Right ventricle myocardium superior (tissue), 1 donor: Measurements from ENCODE around the gene TOMM40L. TPM values are rescaled to one million over a fixed set of nuclear protein-coding genes. Genes with fewer than 3 reads are reported as not detected.

Source experiments
- ATAC-seq: fragments of 200-7000 bp; cut with Tn5 transposase; one replicate; pipeline ENCODE4 v1.9.1; 2020; ENCODE audit warnings: mild to moderate bottlenecking; ENCODE audit not compliant: poor library complexity
- DNase-seq: peaks from one replicate; pipeline ENCODE4 v3.0.0-alpha.2; 2020
- intact Hi-C: fragments of 100-400 bp; cut with DNase I; formaldehyde crosslinking; loops from one replicate; pipeline ENCODE4 v1.11.2; 2022
- long read RNA-seq: library from polyadenylated mRNA; unstranded; transcript quantifications from one replicate; pipeline ENCODE4 v2.0.0, GENCODE V29; 2021
- total RNA-seq: library from RNA; stranded (reverse); fragmentation: NEBNext Ultra II Directional; extraction: Animal tissue kit (Norgen Biotek cat#: 25700); gene quantifications from one replicate; pipeline ENCODE4 v1.2.1, GENCODE V29; 2021
- donor health status: DM: no; HTN: yes; CAD: no; lungs with severe emphysema.

The TOMM40L gene
- 36.9 TPM for total RNA-seq
- long read RNA-seq, transcript TOMM40L-202 (10 exons, 2,708 nt) = major isoform, 60 of 101 reads
- long read RNA-seq, transcript TOMM40L-209 (9 exons, 2,807 nt) = minor isoform, 7 of 101 reads
- long read RNA-seq, transcript TOMM40L-201 (9 exons, 2,636 nt) = minor isoform, 8 of 101 reads
- long read RNA-seq, partial matches to known transcripts = 7 of 101 reads
- long read RNA-seq, other reads (novel, unspliced or antisense) = 19 of 101 reads

DNA sequence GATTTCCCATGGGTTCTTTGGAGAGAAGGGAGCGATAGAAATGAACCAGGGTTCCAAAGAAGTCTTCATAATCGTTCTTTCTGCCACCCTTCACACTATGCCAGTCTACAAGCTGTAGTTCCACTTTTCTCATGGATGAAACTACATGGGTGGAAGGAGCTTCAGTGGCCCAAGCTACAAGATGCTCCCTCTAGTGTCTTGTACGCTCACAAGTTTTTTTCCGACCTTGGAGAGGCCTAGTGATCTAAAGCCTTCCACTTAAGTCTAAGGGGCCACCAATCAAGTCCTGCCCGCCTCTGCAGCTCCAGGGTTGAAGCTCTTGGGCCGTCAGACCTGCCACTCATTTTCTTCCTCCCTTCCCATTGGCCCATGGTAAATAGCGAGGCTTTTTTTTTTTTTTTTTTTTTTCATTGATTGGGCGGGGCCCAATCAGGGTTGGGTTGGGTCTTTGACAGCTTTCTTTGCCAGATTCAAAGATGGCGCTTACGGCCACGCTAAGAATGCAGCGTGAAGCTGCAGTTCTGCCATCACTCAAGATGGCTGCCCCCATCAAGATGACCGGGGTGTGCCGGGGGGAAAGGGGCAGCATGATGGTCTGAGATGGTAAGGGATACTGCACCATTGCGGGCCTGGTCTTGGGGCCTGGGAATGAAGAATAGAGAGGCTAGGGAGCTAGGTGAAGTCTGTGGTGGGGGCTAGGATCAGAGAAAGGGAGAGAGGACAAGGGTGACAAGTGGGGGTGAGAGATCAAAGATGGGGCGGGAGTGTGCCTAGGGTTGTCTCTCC lies at the start of gene TOMM40L:
Gene TOMM40L (plus strand): TSS at position 527 of the 786 bp plus-strand sequence. CDS start 430 bp downstream, outside the sequence.
- DNase-seq = peak; percentile 93
- peak; percentile 95 for ATAC-seq
- intact Hi-C loops = loop anchor here (5.0 kb wide), 2 partner anchors 82 to 157 kb away; partner anchors contain the start of gene MPZ

DNA sequence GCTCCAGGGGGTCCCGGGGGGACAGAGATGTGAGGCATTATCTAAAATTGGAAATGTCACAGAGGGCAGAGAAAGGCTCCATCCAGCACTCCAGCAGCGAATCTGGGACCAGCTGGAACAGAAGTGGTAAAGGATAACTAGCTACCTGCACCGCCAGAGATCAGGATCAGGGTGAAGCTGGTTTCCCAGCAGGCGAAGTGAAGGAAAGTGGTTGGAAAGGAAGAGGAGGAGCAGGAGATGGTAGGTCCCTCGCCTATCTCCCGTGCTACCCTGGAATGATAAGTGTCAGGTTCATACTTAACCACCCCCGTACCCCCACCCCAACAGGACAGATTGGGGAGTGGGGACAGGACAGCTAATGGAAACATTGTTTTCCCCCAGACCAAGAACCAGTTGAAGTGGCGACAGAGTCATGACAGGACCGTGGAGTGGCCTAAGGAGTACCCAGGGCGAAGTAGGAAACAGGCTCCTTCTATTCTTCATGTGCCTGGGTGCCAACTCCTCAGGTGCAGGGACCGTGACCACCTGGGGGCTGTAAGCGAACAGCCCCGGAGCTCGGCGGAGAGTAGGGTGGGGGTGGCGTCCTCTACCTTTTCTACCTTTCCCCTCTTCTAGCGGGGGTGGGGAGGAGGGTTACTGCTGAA lies 49.3 kb upstream of the TOMM40L start:
- DNase-seq = no peak
- intact Hi-C loops = no loop called here
- peak; percentile 1 for ATAC-seq

DNA sequence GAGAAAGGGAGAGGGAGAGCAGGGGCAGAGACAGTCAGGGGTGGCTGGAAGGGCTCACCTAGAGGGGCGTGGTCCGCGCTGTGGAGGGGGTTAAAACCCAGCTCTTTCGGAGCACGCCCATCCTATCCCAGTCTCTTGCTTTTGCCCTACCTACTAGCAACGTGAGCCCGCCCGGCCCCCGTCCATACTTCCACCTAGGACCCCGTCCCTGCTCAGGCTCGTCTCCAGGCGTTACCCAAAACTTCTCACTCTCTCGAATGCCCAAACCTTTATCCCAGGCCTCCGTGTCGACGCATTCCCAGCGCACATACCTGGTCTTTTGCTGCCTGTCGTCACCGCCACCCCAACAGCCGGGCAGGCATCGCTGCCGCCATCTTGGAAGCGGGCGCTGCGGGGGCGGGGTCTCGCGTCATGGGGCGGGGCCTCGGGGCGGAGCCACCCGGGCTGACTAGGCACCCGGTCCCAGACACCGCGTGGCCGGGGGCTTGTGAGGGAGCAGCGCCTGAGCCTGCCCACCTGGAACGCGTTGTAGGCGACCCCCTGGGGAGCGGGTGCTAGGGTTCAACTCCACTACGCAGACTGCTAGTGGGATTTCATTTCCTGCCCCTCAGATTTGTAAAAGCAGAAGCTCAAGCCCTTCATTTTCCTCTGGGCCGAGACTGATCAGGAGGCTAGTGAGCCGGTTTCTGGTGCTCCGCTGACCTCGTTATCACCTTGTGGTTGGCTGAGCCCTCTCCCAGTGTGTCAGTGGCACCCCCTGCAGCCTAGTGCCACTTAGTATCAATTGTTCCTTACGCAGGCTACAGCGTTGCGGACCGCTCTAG lies 48.5 kb upstream of the TOMM40L start, which contains the start of gene B4GALT3:
Gene B4GALT3 (minus strand): TSS at position 396 of the 824 bp plus-strand sequence. CDS start 1,447 bp downstream, outside the sequence.
- intact Hi-C loops = no loop called here
- ATAC-seq = peak; percentile 97
- DNase-seq = peak; percentile 95

DNA sequence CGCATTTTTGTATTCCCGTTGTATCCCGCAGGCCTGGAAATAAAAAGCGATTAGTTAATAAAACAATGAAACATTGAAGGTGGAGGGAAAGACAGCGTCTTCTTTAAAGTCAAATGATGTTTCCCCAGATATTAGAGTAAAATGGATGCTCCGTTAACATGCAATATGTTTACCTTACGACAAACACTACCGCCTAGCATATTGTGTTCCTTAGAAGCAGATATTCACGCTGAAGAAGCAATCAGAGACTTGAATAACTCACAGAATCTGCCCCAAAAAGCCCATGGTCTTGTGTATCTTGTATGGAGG lies 48.0 kb upstream of the TOMM40L start:
- DNase-seq = no peak
- intact Hi-C loops = no loop called here
- ATAC-seq = no peak

DNA sequence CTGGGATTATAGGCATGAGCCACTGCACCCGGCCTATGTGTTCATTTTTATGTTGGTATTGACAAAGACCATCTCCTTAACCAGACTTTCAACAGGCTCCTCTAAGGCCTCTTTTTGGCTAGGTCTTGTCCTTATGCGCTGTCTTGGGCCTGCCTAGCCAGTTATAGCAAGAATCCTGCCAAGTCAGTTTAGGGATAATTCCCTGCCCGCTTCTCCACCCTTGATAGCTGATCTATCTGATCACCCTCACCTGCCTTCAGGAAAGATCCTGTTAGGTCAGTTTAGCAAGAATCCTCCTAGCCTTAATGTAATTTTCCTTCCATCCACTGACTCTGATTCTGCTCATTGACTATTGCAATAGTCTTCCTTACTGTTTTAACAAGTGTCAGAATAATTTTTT lies 46.2 kb upstream of the TOMM40L start:
- no peak for ATAC-seq
- no peak for DNase-seq
- intact Hi-C loops = no loop called here

DNA sequence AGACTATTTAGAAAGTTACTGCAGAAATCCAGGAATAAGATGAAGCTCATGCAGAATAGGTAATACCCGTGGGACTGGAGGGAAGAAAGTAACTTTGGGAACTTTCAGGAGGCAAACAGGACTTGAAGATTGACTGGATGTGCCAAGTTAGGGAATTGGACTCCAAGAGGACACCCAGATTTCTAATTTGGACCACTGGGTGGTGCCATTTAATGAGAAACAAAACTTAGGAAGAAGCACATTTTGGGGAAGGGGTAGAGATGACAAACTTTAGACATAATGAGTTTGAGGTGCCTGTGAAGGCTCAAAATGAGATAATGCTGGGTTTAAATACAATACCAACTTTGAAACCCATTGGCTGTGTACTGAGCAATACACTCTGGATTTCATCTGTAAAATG lies 45.2 kb upstream of the TOMM40L start:
- DNase-seq = no peak
- no peak for ATAC-seq
- intact Hi-C loops = no loop called here

DNA sequence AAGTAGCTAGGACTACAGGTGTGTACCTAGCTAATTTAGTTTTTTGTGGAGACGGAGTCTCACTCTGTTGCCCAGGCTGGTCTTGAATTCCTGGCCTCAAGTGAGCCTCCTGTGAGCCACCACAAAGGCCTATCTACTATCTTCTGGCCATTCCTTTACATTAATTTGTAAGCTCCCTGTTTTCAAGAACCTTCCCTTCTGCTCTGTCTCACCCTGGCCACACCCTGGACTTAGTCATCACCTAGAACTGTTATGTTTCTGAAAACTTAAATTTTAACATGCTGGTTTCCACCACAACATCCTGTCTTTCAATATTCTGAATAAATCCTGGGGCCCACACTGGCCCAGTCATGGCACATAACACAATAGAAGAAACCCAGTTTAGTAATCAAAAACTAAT lies 43.6 kb upstream of the TOMM40L start:
- DNase-seq (no peak), ATAC-seq (no peak)
- intact Hi-C loops = no loop called here

DNA sequence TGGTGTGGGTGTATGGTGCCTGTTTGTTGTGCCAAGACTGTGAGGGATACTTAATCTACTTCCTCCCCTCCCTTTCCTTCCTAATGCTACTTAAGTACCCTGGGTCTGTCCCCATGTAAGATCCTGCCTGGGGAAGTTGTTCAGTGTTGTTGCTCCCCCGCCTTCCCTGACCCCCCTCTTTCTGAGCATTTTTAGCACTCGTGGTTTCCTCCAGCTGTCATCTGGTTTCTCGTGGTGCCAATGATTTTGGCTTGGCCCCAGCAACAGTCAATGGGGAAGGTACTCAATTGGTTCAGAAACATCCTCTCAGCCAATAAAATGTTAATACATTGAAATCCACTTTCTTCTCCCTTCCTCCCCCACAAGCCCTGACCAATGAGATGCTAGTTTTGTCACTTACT lies 40.6 kb upstream of the TOMM40L start:
- DNase-seq (peak; percentile 79), ATAC-seq (peak; percentile 83)
- intact Hi-C loops = no loop called here

DNA sequence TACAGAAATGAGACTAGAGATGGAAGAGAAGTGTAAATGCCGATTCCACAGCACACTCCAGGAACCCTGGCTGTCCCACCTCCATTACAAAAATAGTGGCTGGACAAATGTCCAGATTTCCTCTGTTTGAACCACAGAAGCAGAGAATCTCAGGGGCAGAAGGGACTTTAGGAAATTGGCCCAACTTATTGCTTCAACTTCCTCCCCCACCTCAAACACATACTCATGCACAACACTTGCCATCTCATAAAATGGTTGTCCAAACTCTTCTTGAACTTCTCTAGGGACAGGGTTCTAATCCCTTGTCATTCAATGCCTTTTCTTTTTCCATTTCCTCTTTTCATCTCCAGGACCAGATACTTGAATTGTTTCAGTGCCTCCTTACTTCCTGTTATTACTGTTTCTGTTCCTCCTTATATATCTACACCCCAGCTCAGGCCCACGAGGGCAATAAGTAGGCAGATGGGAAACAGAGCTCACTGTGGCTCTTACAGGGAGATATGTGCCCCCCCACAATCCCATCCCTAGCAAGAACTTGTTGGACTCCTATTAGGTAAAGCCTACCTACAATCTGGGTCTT lies 40.0 kb upstream of the TOMM40L start:
- intact Hi-C loops = no loop called here
- ATAC-seq = peak; percentile 45
- no peak for DNase-seq

DNA sequence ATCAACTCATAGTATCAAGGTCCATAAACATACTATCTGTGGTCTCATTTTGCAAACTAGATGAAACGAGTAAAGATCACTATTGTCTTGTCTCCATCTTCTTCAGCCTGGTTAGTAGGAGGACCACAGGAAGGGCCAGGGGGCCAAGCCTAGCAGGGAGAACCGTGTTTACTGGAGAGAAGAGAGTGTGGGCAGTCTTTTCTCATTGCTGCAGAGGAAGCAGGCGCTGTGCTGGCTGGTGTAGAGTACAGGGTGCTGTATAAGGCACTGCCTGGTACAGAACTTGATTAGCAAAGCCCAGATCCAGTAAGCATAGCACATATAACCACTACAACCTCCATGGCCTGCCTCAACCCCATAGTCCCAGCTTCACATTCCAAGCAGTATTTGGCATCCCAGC lies 38.5 kb upstream of the TOMM40L start:
- intact Hi-C loops = no loop called here
- ATAC-seq = no peak
- no peak for DNase-seq

DNA sequence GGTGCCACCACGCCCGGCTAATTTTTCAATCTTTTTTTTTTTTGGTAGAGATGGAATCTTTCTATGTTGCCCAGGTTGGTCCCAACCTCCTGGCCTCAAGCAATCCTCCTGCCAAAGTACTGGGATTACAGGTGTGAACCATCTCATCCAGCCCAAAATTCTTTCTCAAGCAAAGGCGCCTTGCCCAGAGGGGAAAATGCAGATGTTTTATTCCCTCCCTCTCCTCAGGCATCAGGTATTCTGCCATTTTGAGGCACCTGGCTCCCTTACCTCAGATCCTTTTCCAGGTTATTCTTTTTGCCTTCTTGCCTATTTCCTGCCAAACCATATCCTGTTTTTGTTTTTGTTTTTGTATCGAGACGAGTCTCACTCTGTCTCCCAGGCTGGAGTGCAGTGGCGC lies 37.5 kb upstream of the TOMM40L start:
- no peak for ATAC-seq
- intact Hi-C loops = no loop called here

DNA sequence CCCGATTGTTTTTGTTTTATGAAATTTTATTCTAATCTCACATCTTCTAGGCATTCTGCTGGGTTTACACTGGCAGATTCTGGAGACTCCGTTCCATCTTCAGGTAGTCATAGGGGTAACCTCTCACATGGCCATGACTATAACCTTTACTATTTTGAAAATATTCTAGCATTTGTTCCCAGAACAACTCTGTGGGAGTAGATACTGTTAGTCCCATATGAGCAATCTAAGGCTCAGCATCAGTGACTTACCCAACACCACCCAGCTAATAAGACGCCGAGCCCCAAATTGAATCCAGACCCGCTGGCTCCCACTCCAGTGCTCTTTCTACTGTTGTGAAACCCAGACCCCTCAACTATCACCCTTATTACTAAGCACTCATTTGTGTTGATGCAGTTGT lies 36.8 kb upstream of the TOMM40L start:
- no peak for ATAC-seq
- no peak for DNase-seq
- intact Hi-C loops = no loop called here

More for the DNA sequence above, 37.5 kb upstream of the TOMM40L start:
- no peak for DNase-seq

DNA sequence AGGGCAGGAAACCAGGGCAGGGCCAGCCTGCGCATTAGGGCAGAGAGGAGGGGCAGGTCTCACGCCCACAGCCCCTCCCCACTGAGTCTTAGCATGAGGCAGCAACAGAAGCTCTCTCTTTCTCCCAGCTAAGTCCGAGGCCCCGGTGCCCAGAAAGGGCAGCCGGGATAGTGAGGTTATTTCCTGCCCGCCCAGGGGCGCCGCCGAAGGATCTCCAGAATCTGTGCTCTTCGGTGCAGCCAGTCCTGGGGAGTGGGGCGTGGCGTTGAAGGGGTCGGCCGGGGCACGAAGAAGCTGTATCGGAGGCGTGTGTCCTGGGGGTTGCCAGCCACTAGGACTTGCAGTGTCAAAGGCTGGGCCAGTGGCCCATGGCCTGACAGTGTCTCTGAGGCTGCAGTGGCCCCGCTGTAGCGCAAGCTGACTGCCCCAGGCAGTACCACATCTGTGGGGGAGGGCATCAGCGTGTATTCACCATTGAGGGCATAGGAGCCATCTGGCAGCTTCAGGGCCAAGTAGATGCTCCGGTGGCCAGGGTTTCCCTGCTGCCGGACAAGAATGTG lies 34.8 kb upstream of the TOMM40L start:
- intact Hi-C loops = loop anchor here (10.0 kb wide), 1 partner anchor 194 kb away; no protein-coding TSS in a partner anchor
- no peak for ATAC-seq

DNA sequence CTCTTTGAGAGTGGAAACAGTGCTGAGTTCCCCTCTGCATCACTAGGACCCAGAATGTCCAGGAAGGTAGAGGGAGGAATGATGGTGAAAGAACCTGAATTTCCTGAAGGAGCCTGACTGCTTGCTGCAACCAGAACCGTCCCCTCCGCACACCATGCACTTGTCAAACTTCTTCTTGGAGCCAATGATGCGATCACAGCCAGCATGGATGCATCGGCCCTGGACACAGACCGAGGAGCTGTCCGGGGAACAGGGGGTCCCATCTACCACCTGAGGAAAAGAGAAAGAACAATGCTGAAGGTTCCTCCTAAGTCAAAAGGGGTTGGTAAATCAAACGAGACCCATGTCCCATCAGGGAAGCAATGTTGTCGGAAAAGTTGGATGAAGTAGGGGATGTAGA lies 33.9 kb upstream of the TOMM40L start:
- intact Hi-C loops = loop anchor here (10.0 kb wide), 1 partner anchor 193 kb away; no protein-coding TSS in a partner anchor
- ATAC-seq (no peak), DNase-seq (no peak)

More for the DNA sequence above, 34.8 kb upstream of the TOMM40L start:
- DNase-seq = no peak

DNA sequence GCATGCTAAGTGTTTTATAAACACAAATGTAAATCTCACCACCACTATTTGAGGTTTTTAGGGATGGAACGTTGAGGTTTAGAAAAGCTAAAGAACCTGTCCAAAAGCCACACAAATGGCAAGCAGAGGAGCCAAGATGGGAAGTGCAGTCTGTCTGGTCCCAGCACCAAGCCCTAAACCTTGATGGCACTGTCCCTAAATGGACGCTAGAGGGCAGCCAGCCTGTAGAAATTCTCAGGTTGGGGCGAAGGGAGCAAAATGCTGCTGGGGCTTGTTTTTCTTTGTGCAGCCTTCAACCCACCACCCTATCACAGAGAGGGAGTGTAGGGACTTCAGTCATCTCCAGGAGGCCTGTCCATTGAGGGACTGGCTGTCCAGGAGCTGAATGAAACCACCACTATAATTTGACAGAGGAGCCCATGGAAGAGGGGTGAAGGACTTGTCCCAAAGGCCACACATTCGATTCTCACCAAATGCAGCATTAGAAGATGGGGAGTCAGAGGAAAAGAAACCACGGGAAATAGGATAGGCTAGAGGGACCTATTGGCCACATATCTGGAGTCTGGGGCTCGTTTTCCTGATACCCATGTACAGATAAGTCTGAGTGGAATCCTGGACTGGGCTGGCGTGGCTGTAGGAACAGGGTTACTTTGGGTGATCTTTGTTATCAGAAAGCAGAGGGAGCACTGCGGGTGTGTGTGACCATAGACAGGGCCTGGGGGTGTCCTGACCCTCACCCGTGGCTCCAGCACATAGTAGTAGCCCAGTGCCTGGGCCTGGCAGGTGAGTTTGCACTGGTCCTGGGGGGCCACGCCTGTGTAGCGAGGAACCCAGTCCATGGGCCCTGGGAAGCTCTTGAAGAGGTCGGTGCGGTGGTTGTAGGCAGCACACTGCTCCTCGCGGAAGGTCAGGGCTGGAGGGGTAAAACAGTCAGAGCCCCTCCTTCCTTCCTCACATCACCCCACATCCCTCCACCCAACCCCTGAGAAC lies 33.1 kb upstream of the TOMM40L start:
- ATAC-seq = peak; percentile 72
- no peak for DNase-seq
- intact Hi-C loops = loop anchor here (10.0 kb wide), 1 partner anchor 192 kb away; no protein-coding TSS in a partner anchor

DNA sequence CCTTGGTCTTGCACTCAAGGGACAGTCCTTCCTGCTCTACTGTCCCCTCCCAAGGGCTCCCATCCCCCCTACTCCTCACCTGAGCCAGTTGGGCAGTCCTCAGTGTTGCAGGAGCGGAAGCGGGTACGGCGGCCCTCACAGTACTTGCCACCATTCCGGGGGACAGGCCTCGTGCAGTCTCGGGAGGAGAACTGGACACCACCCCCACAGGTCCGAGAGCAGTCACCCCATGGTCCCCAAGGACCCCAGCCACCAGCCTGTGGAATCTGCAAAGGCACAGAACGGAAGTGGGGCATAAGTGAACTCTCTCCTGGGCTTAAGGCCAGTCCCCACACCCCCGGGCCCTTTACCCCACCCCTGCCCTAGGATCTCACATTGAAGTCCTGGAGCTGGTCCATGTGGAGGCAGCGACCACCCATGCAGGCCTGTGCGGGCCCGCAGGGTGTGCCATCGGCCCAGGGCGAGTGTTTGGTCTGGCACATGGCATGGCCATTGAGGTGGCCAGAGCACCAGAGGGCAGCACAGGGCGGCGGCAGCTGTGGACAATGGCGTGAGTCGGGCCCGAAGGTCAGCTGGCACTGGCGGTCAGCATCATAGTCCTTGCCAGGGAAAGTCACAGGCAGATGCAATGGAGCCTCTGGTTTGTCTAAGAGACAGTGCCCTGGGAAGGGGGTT lies 32.2 kb upstream of the TOMM40L start:
- intact Hi-C loops = loop anchor here (10.0 kb wide), 1 partner anchor 191 kb away; no protein-coding TSS in a partner anchor
- no peak for ATAC-seq
- DNase-seq = no peak
